HepG2 (cell line): Measurements from ENCODE around the gene SLC19A1. TPM values are rescaled to one million over a fixed set of nuclear protein-coding genes. Genes with fewer than 3 reads are reported as not detected.

Experiments
- BCL3 ChIP-seq: sonication (generic); formaldehyde crosslinking; IDR thresholded peaks from 2 replicates; pipeline ENCODE4 v1.5.1; 2020; ENCODE audit warnings: mild to moderate bottlenecking, missing genetic modification reagents, moderate library complexity
- DNMT3B ChIP-seq: conservative IDR thresholded peaks from 2 replicates; pipeline ENCODE4 v1.6.1; 2016; ENCODE audit warnings: missing biosample characterization, control low read depth
- DRAP1 ChIP-seq: IDR thresholded peaks from 2 replicates; pipeline ENCODE4 v1.6.1; 2016; ENCODE audit warnings: missing genetic modification reagents, missing compliant biosample characterization
- FIP1L1 ChIP-seq: fragments of 200-400 bp; formaldehyde crosslinking; IDR thresholded peaks from 2 replicates; pipeline ENCODE4 v1.6.1; 2018; ENCODE audit warnings: low read depth, mild to moderate bottlenecking, low read length, moderate library complexity, borderline replicate concordance; ENCODE audit not compliant: insufficient read depth
- ISX ChIP-seq: sonication (generic); formaldehyde crosslinking; conservative IDR thresholded peaks from 2 replicates; pipeline ENCODE4 v1.5.0; 2020; ENCODE audit warnings: missing genetic modification reagents
- KMT2B ChIP-seq: IDR thresholded peaks from 2 replicates; pipeline ENCODE4 v1.6.1; 2016; ENCODE audit warnings: missing genetic modification reagents, missing compliant biosample characterization
- MLX ChIP-seq: IDR thresholded peaks from 2 replicates; pipeline ENCODE4 v1.6.1; 2016
- NCOR1 ChIP-seq: fragments of 200-600 bp; sonication (generic); IDR thresholded peaks from 2 replicates; pipeline ENCODE4 v1.7.0; 2017; ENCODE audit warnings: antibody characterized with exemption, low read length, borderline replicate concordance
- REPIN1 ChIP-seq: sonication (generic); formaldehyde crosslinking; IDR thresholded peaks from 2 replicates; pipeline ENCODE4 v1.8.0; 2022; ENCODE audit warnings: missing genetic modification reagents, low read depth, mild to moderate bottlenecking, borderline replicate concordance
- REST ChIP-seq, 2 experiments: IDR thresholded peaks; 2 replicates each; pipeline ENCODE4 v1.6.1; 2011 to 2012; ENCODE audit warnings: low read length in 2 of 2, borderline replicate concordance in 1 of 2, low read depth in 1 of 2, mild to moderate bottlenecking in 1 of 2, moderate library complexity in 1 of 2
- RFX1 ChIP-seq: fragments of 450-650 bp; IDR thresholded peaks from 2 replicates; pipeline ENCODE4 v1.6.1; 2017
- SAP130 ChIP-seq: IDR thresholded peaks from 2 replicates; pipeline ENCODE4 v1.6.1; 2016; ENCODE audit warnings: low read depth
- ZIK1 ChIP-seq: sonication (generic); formaldehyde crosslinking; IDR thresholded peaks from 2 replicates; pipeline ENCODE4 v1.5.0; 2020; ENCODE audit warnings: mild to moderate bottlenecking, low read depth, missing genetic modification reagents, borderline replicate concordance
- ZNF280B ChIP-seq: sonication (generic); formaldehyde crosslinking; IDR thresholded peaks from 2 replicates; pipeline ENCODE4 v1.5.0; 2020; ENCODE audit warnings: missing genetic modification reagents, mild to moderate bottlenecking, borderline replicate concordance
- ZNF280D ChIP-seq: sonication (generic); formaldehyde crosslinking; IDR thresholded peaks from 2 replicates; pipeline ENCODE4 v1.5.1; 2020; ENCODE audit warnings: mild to moderate bottlenecking, missing genetic modification reagents
- ZNF367 ChIP-seq: sonication (generic); formaldehyde crosslinking; IDR thresholded peaks from 2 replicates; pipeline ENCODE4 v1.4.0; 2020; ENCODE audit warnings: missing genetic modification reagents, borderline replicate concordance
- ZNF383 ChIP-seq: sonication (generic); formaldehyde crosslinking; IDR thresholded peaks from 2 replicates; pipeline ENCODE4 v1.4.0; 2020; ENCODE audit warnings: missing genetic modification reagents, mild to moderate bottlenecking, borderline replicate concordance
- ZSCAN30 ChIP-seq: sonication (generic); formaldehyde crosslinking; IDR thresholded peaks from 2 replicates; pipeline ENCODE4 v1.5.0; 2020; ENCODE audit warnings: mild to moderate bottlenecking, missing genetic modification reagents
- polyA plus RNA-seq, 8 experiments: library from polyadenylated mRNA; depleted of rRNA in 3 of 8; stranded (reverse) in 7 of 8; unstranded in 1 of 8; fragments of >200 nt; fragmentation: Illumina TruSeq in 4 of 8; extraction: Trizol in 4 of 8; gene quantifications; 2 replicates each; pipeline versions ENCODE4 v1.2.1 to v1.2.3, GENCODE V29; 2011 to 2016; ENCODE audit warnings: low read depth in 4 of 8, missing spikeins in 1 of 8, mixed read lengths in 1 of 8; ENCODE audit not compliant: insufficient read depth in 1 of 8
- total RNA-seq, 5 experiments: library from RNA; depleted of rRNA; stranded (reverse); fragments of >200 nt; fragmentation: Illumina TruSeq; extraction: Trizol; gene quantifications; 2 replicates each; pipeline ENCODE4 v1.2.3, GENCODE V29; 2016; ENCODE audit warnings: low read depth in 1 of 5

Gene SLC19A1
- total and polyA plus RNA-seq, 2 of the 13 experiments (the other 11 are each of a cell fraction or from before 2014, with no cell fraction given), result 21.8 to 23.0 TPM

GRCh38 chr21:45541221-45542039, 810 bp downstream of the SLC19A1 start (continued):
- TF ChIP-seq ZNF280B (CRISPR knock-in tag) (no peak), ZIK1 (no peak), RFX1 (no peak), ZNF383 (CRISPR knock-in tag) (no peak), FIP1L1 (no peak), REST (IDR thresholded peaks at IDR 0.05; ENCODE audit: borderline replicate concordance in 1 of 2, low read depth in 1 of 2, low read length in 2 of 2) (no peak), ZSCAN30 (CRISPR knock-in tag) (no peak), BCL3 (CRISPR knock-in tag) (no peak), ZNF367 (CRISPR knock-in tag) (no peak), SAP130 (CRISPR knock-in tag) (peak; percentile 89), ISX (CRISPR knock-in tag) (no peak), KMT2B (CRISPR knock-in tag) (peak; percentile 42; the same call in 1 of the 2 replicates), REPIN1 (CRISPR knock-in tag) (peak; percentile 49; the same call in 1 of the 2 replicates), NCOR1 (no peak), ZNF280D (no peak), DNMT3B (CRISPR knock-in tag) (no peak), MLX (CRISPR knock-in tag) (0 out of 2 replicates have a peak, but pooled peaks have one; percentile 24), DRAP1 (CRISPR knock-in tag) (no peak)
